HG03196 (cell line): Measurements from ENCODE around the gene POLD1.
"Not testable (repeated sequence)": the region's sequence is repeated elsewhere in the genome, so short reads cannot be mapped to it uniquely, and the experiment has no call there.

ENCODE experiments used
- ATAC-seq: cut with Tn5 transposase; IDR thresholded peaks from one replicate; pipeline ENCODE4 v1.9.1; 2021; ENCODE audit not compliant: unreplicated experiment

Gene POLD1

DNA sequence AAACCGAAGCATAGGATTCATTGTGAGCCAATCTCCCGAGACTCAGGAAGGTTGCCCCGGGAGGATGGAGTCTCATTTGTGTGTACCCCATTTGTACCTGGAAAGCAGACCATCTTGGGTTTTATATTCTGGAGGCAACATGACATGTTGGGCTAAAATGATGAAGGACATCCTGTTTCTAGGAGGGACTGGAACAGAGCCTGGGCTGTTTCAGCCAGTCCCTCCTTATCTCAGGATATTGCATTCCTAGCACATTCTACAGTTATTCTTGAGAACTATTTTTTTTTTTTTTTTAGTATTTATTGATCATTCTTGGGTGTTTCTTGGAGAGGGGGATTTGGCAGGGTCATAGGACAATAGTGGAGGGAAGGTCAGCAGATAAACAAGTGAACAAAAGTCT lies 6.1 kb downstream of the POLD1 start:
- not testable (repeated sequence) for ATAC-seq

DNA sequence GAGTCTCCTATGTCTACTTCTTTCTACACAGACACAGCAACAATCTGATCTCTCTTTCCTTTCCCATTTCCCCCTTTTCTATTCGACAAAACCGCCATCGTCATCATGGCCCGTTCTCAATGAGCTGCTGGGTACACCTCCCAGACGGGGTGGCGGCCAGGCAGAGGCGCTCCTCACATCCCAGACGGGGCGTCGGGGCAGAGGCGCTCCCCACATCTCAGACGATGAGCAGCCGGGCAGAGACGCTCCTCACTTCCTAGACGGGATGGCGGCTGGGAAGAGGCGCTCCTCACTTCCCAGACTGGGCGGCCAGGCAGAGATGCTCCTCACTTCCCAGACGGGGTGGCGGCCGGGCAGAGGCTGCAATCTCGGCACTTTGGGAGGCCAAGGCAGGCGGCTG lies 6.8 kb downstream of the POLD1 start:
- ATAC-seq: not testable (repeated sequence)

DNA sequence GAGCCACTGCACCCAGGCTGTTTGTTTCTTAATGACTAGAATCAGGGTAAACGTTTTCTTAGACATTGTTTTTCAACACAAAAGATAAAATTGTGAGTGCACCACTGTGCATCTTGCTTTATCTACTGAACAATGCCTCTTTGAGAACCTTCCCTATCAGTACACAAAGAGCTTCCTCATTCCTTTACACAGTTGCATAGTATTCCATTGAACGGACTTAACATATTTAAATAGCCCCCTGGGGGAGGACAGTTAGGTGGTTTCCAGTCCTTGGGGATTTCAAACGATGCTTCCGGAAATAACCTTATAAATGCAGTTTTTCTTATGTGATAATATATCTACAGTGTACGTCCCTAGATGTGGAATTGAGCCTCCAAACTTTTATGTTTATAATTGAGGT lies 8.6 kb downstream of the POLD1 start:
- ATAC-seq: no peak

DNA sequence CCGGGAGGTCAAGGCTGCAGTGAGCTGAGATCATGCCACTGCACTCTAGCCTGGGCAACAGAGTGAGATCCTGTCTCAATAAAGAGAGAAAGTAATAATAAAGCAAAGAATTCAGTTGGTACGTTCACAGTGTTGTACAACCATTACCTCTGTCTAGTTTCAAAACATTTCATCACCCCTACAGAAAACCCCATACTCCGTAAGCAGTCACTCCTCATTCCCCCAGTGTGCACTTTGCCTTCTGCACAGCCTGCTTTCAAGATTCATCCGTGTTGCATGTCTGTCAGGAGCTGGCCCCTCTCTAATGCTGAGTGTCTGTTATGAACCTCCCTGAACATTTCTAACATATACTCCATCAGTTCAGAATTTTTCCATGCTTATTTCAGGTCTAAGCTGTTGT lies 9.4 kb downstream of the POLD1 start:
- no peak for ATAC-seq

- ATAC-seq: no peak
Measured at GRCh38 chr19:50394017-50394416, 9.9 kb downstream of the POLD1 start.

GRCh38 chr19:50398675-50399367 lies 14.7 kb downstream of the POLD1 start:
- ATAC-seq: no peak

DNA sequence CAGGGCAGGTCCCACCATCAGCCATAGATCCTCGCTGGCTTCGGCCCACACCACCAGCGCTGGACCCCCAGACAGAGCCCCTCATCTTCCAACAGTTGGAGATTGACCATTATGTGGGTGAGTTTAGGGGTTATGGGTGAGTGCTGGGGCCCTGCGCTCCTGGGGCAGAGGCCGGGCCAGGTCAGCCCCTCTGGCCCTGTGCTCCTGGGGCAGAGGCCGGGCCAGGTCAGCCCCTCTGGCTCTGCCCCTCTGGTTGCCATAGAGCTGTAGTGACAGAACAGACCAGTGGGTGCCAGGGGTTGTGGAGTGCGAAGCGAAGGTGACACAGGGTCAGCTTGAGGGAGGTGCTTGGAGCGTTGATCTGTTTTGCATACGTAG lies 15.2 kb downstream of the POLD1 start:
- no peak for ATAC-seq

DNA sequence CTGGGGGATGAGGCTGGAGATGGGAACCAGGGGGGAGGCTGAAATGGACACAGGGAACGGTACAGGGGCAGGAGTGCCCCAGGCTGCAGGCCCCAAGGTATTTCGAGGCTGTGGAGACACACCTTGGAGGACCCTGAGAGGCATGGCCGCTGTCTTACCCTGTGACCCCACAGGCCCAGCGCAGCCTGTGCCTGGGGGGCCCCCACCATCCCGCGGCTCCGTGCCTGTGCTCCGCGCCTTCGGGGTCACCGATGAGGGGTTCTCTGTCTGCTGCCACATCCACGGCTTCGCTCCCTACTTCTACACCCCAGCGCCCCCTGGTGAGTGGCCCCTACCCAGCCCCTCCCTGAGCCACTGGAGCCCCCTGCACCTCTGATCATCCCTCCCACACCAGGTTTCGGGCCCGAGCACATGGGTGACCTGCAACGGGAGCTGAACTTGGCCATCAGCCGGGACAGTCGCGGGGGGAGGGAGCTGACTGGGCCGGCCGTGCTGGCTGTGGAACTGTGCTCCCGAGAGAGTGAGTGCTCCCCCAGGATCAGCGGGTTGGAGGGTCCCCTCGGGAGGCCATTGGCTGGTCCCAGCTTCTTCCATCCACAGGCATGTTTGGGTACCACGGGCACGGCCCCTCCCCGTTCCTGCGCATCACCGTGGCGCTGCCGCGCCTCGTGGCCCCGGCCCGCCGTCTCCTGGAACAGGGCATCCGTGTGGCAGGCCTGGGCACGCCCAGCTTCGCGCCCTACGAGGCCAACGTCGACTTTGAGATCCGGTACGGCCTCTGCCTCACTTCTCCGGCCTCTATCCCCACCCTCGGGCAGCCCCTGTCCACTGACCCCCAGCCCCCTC lies 17.7 kb downstream of the POLD1 start:
- no peak for ATAC-seq

GRCh38 chr19:50402544-50403301 lies 18.6 kb downstream of the POLD1 start:
- no peak for ATAC-seq

GRCh38 chr19:50406156-50406820 lies 22.1 kb downstream of the POLD1 start:
- no peak for ATAC-seq

DNA sequence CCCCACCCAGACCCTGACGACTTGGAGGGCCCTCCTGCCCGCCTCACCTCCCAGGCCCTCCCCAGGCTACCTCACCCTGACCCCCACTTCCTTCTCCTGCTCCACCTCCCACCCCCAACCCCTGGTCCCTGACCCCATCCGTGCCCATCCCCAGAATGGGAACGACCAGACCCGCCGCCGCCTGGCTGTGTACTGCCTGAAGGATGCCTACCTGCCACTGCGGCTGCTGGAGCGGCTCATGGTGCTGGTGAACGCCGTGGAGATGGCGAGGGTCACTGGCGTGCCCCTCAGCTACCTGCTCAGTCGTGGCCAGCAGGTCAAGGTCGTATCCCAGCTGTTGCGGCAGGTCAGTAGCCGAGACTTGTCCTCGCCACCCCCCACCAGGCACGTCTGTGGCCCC lies 22.7 kb downstream of the POLD1 start:
- ATAC-seq: no peak

DNA sequence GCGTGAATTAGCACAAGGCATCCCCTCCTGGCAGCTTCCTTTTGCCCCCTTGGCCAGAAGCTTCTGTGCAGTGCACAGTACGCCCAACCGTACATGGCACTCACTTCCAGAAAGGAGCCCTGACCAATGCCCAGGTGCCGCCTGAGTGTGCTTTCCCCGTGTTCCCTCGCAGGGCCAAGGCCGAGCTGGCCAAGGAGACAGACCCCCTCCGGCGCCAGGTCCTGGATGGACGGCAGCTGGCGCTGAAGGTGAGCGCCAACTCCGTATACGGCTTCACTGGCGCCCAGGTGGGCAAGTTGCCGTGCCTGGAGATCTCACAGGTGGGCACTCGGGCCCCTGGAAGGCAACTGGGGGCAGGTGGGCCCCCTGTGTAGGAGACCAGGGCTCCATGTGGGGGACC lies 25.2 kb downstream of the POLD1 start:
- ATAC-seq: no peak

DNA sequence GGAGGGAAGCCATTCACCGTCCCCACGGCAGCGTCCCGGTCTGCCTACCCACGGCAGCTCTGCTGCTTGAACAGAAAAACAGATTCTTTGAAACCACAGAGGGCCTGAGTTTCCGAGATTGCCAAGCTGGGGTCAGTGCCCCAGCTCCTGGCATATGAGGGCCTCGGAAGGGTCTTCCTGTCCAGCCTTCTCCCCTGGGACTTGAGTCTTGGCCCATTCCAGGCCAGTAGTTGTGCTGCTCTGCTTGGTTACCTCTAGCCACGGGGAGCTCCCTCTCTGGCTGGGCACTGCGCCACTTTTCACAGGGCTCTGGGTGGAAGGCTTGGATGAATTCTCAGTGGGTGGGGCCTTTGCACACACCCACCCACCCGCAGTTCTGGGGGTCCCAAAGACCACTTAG lies 26.0 kb downstream of the POLD1 start:
- no peak for ATAC-seq

- no peak for ATAC-seq
Measured at GRCh38 chr19:50412419-50412818, 28.3 kb downstream of the POLD1 start.

DNA sequence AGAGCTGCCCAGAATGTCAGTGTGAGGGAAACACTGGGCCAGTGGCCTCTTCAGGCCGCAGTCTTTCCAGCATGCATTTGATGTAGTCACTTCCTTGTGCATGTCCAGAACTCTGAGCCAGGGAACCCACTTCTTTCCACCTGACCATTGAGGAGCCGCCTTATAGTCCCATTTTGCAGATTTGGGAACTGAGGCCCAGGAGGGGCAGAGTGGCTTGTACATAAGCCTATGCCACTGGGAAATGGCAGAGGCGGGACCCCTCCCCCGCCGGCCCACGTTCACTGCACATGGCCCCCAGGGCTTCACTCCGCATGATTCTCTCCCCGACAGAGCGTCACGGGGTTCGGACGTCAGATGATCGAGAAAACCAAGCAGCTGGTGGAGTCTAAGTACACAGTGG lies 28.9 kb downstream of the POLD1 start:
- ATAC-seq: no peak

DNA sequence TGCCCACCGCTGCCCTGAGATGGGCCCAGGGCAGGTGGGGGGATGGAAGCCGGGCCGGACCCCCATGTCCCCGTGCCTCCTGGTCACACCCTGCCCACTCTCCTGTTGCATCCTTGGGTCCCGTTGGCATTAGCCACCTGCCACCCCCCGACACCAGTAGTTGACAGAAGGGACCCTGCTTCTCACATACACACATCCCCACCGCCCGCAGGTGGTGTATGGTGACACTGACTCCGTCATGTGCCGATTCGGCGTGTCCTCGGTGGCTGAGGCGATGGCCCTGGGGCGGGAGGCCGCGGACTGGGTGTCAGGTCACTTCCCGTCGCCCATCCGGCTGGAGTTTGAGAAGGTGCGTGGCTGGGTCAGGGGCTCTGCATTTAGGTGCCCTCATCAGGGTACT lies 29.4 kb downstream of the POLD1 start:
- ATAC-seq: no peak

DNA sequence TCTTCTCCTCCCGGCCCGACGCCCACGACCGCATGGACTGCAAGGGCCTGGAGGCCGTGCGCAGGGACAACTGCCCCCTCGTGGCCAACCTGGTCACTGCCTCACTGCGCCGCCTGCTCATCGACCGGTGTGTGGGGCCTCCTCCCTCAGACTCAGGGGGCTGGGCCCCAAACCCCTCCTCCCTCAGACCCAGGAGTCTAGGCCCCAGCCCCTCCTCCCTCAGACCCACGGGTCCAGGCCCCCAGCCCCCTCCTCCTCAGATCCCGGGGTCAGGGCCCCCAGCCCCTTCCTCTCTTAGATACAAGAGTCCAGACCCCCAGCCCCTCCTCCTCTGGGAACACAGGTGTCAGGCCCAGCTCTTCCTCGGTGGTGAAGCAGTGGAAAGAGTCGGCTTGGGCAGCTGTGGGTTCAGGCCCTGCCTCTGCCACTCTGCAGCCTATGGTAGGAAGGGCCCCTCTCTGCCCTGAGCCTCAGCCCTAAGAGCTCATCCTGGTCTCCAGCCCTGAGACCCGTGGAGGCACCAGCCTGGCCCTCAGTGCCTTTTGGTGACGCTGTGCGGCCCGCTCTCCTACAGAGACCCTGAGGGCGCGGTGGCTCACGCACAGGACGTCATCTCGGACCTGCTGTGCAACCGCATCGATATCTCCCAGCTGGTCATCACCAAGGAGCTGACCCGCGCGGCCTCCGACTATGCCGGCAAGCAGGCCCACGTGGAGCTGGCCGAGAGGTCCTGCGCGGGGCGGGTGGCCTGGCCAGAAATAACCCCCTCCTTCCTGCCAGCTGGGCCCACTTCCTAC lies 30.9 kb downstream of the POLD1 start:
- ATAC-seq: no peak

- ATAC-seq: peak; percentile 29
Measured at GRCh38 chr19:50415661-50416033, 31.5 kb downstream of the POLD1 start.

DNA sequence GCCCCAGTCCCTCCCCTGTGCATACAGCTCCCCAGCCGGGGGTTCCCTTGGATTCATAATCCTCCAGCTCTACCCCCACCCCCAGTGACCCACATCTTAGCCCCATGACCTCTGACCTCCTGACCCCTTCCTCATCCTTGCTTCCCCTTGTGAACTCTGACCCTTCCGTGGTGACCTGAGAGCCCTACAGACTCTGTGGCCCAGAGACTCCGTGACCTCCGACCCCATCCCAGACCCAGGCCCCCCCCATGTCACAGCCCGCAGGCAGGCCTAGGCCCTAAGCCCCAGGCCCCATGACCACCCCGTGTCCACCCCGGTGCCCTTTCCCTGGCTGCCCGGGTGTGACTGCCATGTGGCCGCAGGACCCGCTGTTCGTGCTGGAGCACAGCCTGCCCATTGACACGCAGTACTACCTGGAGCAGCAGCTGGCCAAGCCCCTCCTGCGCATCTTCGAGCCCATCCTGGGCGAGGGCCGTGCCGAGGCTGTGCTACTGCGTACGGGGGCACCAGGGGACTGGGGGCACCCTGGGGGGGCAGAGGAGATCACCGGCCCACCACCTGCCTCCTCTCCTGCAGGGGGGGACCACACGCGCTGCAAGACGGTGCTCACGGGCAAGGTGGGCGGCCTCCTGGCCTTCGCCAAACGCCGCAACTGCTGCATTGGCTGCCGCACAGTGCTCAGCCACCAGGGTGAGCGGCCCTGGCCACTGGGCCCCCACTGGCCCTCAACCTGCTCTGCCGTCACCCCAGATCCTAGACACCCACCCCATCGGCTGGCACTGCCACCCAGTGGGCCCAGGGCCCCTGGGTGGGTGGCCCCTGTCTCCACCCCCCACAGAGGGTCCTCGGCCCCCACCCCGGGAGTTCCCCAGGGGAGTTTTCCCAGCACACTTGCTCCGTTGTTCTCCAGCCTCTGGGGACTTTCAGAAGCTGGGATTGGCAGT lies 32.2 kb downstream of the POLD1 start:
- no peak for ATAC-seq
